Caco-2 (cell line): ENCODE measurements around the gene ARHGEF16. TPM values are rescaled to one million over a fixed set of nuclear protein-coding genes. Genes with fewer than 3 reads are reported as not detected.
A peak's percentile ranks its signal among the peaks of the same experiment; 100 is the strongest.

Experiments
- BruUV-seq: library from RNA; stranded (reverse); fragments of 400-500 nt; replicated peaks from 2 replicates; lab custom pipeline; 2021; lab: Mats Ljungman, UMichigan
- CTCF ChIA-PET: fragments of 300-600 bp; sonication (Branson Sonifier 250); formaldehyde crosslinking; loops from one replicate; lab custom pipeline; 2022; ENCODE audit warnings: antibody characterized with exemption; lab: Charles Lee
- POLR2A ChIA-PET: fragments of 300-600 bp; sonication (Branson Sonifier 250); formaldehyde crosslinking; loops from one replicate; lab custom pipeline; 2022; ENCODE audit warnings: antibody characterized with exemption; lab: Charles Lee
- DNase-seq, 2 experiments: peaks; one replicate each; pipeline versions ENCODE4 v3.0.0 to v3.0.0-alpha.2; 2020 to 2022
- H3K27me3 ChIP-seq: replicated peaks from 2 replicates; pipeline ENCODE4 v1.6.0; 2011; ENCODE audit warnings: low read length; ENCODE audit not compliant: control insufficient read depth, insufficient read depth
- H3K36me3 ChIP-seq: 2 replicates; pipeline ENCODE4 v1.5.1; 2011; ENCODE audit warnings: low read length; ENCODE audit not compliant: control insufficient read depth, insufficient read depth
- H3K4me1 ChIP-seq: fragments of 250-450 bp; sonication (Bioruptor Pico); 2 replicates; pipeline ENCODE4 v1.5.1; 2020; ENCODE audit warnings: mild to moderate bottlenecking
- H3K4me3 ChIP-seq: 2 replicates; pipeline ENCODE4 v1.5.1; 2011; ENCODE audit warnings: low read depth, mild to moderate bottlenecking, control low read depth, low read length
- H3K9me3 ChIP-seq: fragments of 250-450 bp; sonication (Bioruptor Pico); 2 replicates; pipeline ENCODE4 v1.5.1; 2020; ENCODE audit warnings: mild to moderate bottlenecking, moderate library complexity
- H3K27ac Mint-ChIP-seq: one replicate; pipeline ENCODE4 v1.8.0; 2022; ENCODE audit warnings: mixed read lengths; ENCODE audit not compliant: unreplicated experiment
- H3K27me3 Mint-ChIP-seq: one replicate; pipeline ENCODE4 v1.8.0; 2022; ENCODE audit warnings: mixed read lengths; ENCODE audit not compliant: insufficient read depth, unreplicated experiment
- H3K36me3 Mint-ChIP-seq: one replicate; pipeline ENCODE4 v1.8.0; 2022; ENCODE audit warnings: mild to moderate bottlenecking, mixed read lengths; ENCODE audit not compliant: insufficient read depth, unreplicated experiment
- H3K4me1 Mint-ChIP-seq: one replicate; pipeline ENCODE4 v1.8.0; 2022; ENCODE audit warnings: low read depth, mixed read lengths; ENCODE audit not compliant: unreplicated experiment
- H3K4me3 Mint-ChIP-seq: one replicate; pipeline ENCODE4 v1.8.0; 2022; ENCODE audit warnings: mild to moderate bottlenecking, moderate library complexity, mixed read lengths; ENCODE audit not compliant: unreplicated experiment
- H3K9me3 Mint-ChIP-seq: one replicate; pipeline ENCODE4 v1.8.0; 2022; ENCODE audit warnings: mixed read lengths; ENCODE audit not compliant: unreplicated experiment
- intact Hi-C: fragments of 100-400 bp; cut with micrococcal nuclease; formaldehyde crosslinking; loops from one replicate; pipeline ENCODE4 v1.10.0; 2022; ENCODE audit not compliant: unreplicated experiment
- total RNA-seq: library from RNA; stranded (reverse); gene quantifications from 2 replicates; pipeline ENCODE4 v1.2.3, GENCODE V29; 2022
- TF ChIP-seq, protein P1 (sequence below), 2 experiments: fragments of 200-600 bp in 1 of 2; IDR thresholded peaks; 1 replicate in 1 of 2; 2 replicates in 1 of 2; pipeline versions ENCODE4 v1.5.1 to v1.8.0; 2011 to 2022; ENCODE audit warnings: antibody characterized with exemption in 1 of 2, control low read depth in 1 of 2, inconsistent platforms in 1 of 2, low read depth in 1 of 2, low read length in 1 of 2, mild to moderate bottlenecking in 1 of 2, moderate library complexity in 1 of 2; ENCODE audit not compliant: insufficient read depth in 1 of 2, severe bottlenecking in 1 of 2, unreplicated experiment in 1 of 2

The ARHGEF16 gene
- total RNA-seq, 1 experiment from 2014 or later, result 40.6 TPM

DNA sequence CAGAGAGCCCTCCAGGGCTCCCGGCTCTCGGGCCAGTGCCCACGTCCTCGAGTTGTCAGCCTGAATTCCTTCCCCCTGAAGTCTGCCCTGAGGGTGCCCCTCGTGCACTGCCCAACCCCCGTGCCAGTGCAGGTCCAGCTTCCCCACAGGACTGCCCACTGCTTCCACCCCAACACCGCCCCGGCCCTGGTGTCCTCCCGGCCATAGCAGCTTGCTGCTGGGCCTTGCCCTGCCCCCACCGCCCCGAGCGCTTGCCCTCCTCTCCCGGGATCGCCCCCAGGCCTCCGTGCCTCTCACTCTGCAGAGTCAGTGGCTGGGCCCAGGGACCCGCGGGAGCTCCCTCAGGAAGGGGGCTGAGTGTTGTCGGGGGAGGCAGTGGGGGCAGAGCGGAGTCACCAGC, 24.1 kb upstream of the ARHGEF16 start:
- H3K27me3 Mint-ChIP-seq, result no peaks in the 10 kb centered on the region
- TF ChIP-seq, protein P1, sequence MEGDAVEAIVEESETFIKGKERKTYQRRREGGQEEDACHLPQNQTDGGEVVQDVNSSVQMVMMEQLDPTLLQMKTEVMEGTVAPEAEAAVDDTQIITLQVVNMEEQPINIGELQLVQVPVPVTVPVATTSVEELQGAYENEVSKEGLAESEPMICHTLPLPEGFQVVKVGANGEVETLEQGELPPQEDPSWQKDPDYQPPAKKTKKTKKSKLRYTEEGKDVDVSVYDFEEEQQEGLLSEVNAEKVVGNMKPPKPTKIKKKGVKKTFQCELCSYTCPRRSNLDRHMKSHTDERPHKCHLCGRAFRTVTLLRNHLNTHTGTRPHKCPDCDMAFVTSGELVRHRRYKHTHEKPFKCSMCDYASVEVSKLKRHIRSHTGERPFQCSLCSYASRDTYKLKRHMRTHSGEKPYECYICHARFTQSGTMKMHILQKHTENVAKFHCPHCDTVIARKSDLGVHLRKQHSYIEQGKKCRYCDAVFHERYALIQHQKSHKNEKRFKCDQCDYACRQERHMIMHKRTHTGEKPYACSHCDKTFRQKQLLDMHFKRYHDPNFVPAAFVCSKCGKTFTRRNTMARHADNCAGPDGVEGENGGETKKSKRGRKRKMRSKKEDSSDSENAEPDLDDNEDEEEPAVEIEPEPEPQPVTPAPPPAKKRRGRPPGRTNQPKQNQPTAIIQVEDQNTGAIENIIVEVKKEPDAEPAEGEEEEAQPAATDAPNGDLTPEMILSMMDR (IDR thresholded peaks at IDR 0.05; ENCODE audit: insufficient read depth in 1 of 2, low read depth in 1 of 2, low read length in 1 of 2, severe bottlenecking in 1 of 2, unreplicated experiment in 1 of 2), result no peak
- H3K36me3 ChIP-seq, result no peaks in the 10 kb centered on the region
- CTCF ChIA-PET, result no interaction called here
- no peaks in the 10 kb centered on the region for H3K9me3 Mint-ChIP-seq
- no peaks in the 10 kb centered on the region for H3K27me3 ChIP-seq
- DNase-seq, result no peak
- no peaks in the 10 kb centered on the region for H3K4me1 ChIP-seq
- BruUV-seq, result no TSS peak
- H3K4me3 ChIP-seq, result no peak overlapping the region
- no peak overlapping the region for H3K27ac Mint-ChIP-seq
- H3K36me3 Mint-ChIP-seq, result no peaks in the 10 kb centered on the region
- H3K9me3 ChIP-seq, result no peaks in the 10 kb centered on the region
- H3K4me1 Mint-ChIP-seq, result no peaks in the 10 kb centered on the region
- H3K4me3 Mint-ChIP-seq, result no peak overlapping the region
- POLR2A ChIA-PET, result no interaction called here
- intact Hi-C loops, result no loop called here

DNA sequence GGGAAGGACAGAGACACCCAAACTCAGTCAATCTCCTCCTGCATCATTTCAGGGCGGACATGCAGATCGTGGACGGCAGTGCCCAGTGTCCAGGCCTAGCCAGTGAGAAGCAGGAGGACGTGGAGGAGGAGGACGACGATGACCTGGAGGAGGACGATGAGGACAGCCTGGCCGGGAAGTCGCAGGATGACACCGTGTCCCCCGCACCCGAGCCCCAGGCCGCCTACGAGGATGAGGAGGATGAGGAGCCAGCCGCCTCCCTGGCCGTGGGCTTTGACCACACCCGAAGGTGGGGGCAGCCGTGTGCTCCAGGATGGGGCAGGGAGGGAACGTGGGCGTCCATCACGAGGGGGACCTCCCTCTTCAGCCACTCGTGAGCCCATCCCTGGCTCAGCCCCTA, 23.6 kb upstream of the ARHGEF16 start:
- Mint-ChIP-seq H3K9me3 (no peaks in the 10 kb centered on the region), H3K27ac (no peak overlapping the region), H3K27me3 (no peaks in the 10 kb centered on the region), H3K4me1 (no peaks in the 10 kb centered on the region), H3K36me3 (no peaks in the 10 kb centered on the region), H3K4me3 (no peak overlapping the region)
- no peaks in the 10 kb centered on the region for H3K4me1 ChIP-seq
- intact Hi-C loops, result no loop called here
- no peaks in the 10 kb centered on the region for H3K27me3 ChIP-seq
- no peaks in the 10 kb centered on the region for H3K36me3 ChIP-seq
- DNase-seq, result no peak
- TF ChIP-seq, protein P1 (IDR thresholded peaks at IDR 0.05; ENCODE audit: insufficient read depth in 1 of 2, low read depth in 1 of 2, low read length in 1 of 2, severe bottlenecking in 1 of 2, unreplicated experiment in 1 of 2), result no peak
- ChIA-PET CTCF (interaction anchor here (0.5 to 1.8 kb wide), 2 partner anchors 22 to 41 kb away, joined by 3 to 7 read pairs; no protein-coding TSS in a partner anchor), POLR2A (no interaction called here)
- H3K9me3 ChIP-seq, result no peaks in the 10 kb centered on the region
- BruUV-seq, result no TSS peak
- no peak overlapping the region for H3K4me3 ChIP-seq

DNA sequence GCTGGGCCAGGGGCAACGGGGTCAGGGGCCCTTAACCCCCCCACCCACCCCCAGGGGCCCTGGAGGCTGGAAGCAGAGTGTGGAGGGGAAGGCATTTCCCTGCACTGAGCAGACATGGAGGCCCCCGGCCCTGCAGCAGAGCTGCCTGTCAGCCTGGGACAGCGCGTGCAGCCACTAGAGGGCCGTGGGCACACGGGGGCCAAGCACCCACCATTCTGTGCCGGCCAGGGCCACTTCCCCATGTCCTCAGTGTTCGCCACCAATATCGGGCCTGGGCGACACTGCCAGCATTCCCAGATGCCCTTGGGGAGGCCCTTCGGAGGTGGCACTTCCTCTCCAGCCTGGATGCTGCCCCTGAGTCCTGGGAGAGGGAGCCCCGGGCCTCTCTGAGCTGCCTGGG, 23.2 kb upstream of the ARHGEF16 start:
- Histone ChIP-seq H3K9me3 (no peaks in the 10 kb centered on the region), H3K27me3 (no peaks in the 10 kb centered on the region), H3K4me1 (no peaks in the 10 kb centered on the region), H3K36me3 (no peaks in the 10 kb centered on the region), H3K4me3 (no peak overlapping the region)
- H3K4me3 Mint-ChIP-seq, result no peak overlapping the region
- no peaks in the 10 kb centered on the region for H3K9me3 Mint-ChIP-seq
- no peak overlapping the region for H3K27ac Mint-ChIP-seq
- TF ChIP-seq, protein P1 (IDR thresholded peaks at IDR 0.05; ENCODE audit: insufficient read depth in 1 of 2, low read depth in 1 of 2, low read length in 1 of 2, severe bottlenecking in 1 of 2, unreplicated experiment in 1 of 2), result peak in 1 of 2 experiments; percentile 46
- no peaks in the 10 kb centered on the region for H3K4me1 Mint-ChIP-seq
- intact Hi-C loops, result no loop called here
- BruUV-seq, result no TSS peak
- peaks cover 3% of the 10 kb centered on the region for H3K27me3 Mint-ChIP-seq
- CTCF ChIA-PET, result interaction anchor here (0.5 to 1.8 kb wide), 6 partner anchors 12 to 464 kb away, joined by 3 to 7 read pairs (median 3); no protein-coding TSS in a partner anchor
- POLR2A ChIA-PET, result no interaction called here
- H3K36me3 Mint-ChIP-seq, result no peaks in the 10 kb centered on the region
- DNase-seq, result peak in 1 of 2 experiments; percentile 48
